Measurements from ENCODE around the gene DDX53. TPM values are rescaled to one million over a fixed set of nuclear protein-coding genes. Genes with fewer than 3 reads are reported as not detected.

The DDX53 gene
- not detected in 2 replicates for total RNA-seq

GRCh38 chrX:22999696-23000223 is at the start of gene DDX53:
Gene DDX53, plus strand, starts transcription at chrX:22999960. Its CDS starts 98 bp downstream, at chrX:23000058.
- DNase-seq (ENCODE audit: low read depth, low spot score), result no peak

GRCh38 chrX:22950269-22951266 is 49.2 kb upstream of the DDX53 start:
- no peak for DNase-seq (ENCODE audit: low read depth, low spot score)

GRCh38 chrX:22952010-22952409 is 47.8 kb upstream of the DDX53 start:
- DNase-seq (ENCODE audit: low read depth, low spot score), result no peak

GRCh38 chrX:22958250-22958649 is 41.5 kb upstream of the DDX53 start:
- DNase-seq (ENCODE audit: low read depth, low spot score), result no peak

- DNase-seq (ENCODE audit: low read depth, low spot score), result no peak
Observed at GRCh38 chrX:22959204-22959920, 40.4 kb upstream of the DDX53 start.

- DNase-seq (ENCODE audit: low read depth, low spot score), result no peak
Observed at GRCh38 chrX:22963196-22963595, 36.6 kb upstream of the DDX53 start.

GRCh38 chrX:22968494-22968893 is 31.3 kb upstream of the DDX53 start:
- DNase-seq (ENCODE audit: low read depth, low spot score), result no peak

- no peak for DNase-seq (ENCODE audit: low read depth, low spot score)
Observed at GRCh38 chrX:22969411-22969810, 30.3 kb upstream of the DDX53 start.

- no peak for DNase-seq (ENCODE audit: low read depth, low spot score)
Observed at GRCh38 chrX:22970861-22971260, 28.9 kb upstream of the DDX53 start.

GRCh38 chrX:22974616-22975015 is 25.1 kb upstream of the DDX53 start:
- no peak for DNase-seq (ENCODE audit: low read depth, low spot score)

GRCh38 chrX:22975786-22976185 is 24.0 kb upstream of the DDX53 start:
- no peak for DNase-seq (ENCODE audit: low read depth, low spot score)

- DNase-seq (ENCODE audit: low read depth, low spot score), result no peak
Observed at GRCh38 chrX:22985958-22986357, 13.8 kb upstream of the DDX53 start.

GRCh38 chrX:22987452-22987851 is 12.3 kb upstream of the DDX53 start:
- DNase-seq (ENCODE audit: low read depth, low spot score), result no peak

- no peak for DNase-seq (ENCODE audit: low read depth, low spot score)
Observed at GRCh38 chrX:23003116-23003515, 3.4 kb downstream of the DDX53 start.

GRCh38 chrX:23008431-23009099 is 8.8 kb downstream of the DDX53 start:
- DNase-seq (ENCODE audit: low read depth, low spot score), result no peak

- DNase-seq (ENCODE audit: low read depth, low spot score), result no peak
Observed at GRCh38 chrX:23012162-23012561, 12.4 kb downstream of the DDX53 start.

- DNase-seq (ENCODE audit: low read depth, low spot score), result no peak
Observed at GRCh38 chrX:23012636-23013035, 12.9 kb downstream of the DDX53 start.

- no peak for DNase-seq (ENCODE audit: low read depth, low spot score)
Observed at GRCh38 chrX:23013366-23013765, 13.6 kb downstream of the DDX53 start.

- no peak for DNase-seq (ENCODE audit: low read depth, low spot score)
Observed at GRCh38 chrX:23031600-23031999, 31.8 kb downstream of the DDX53 start.

- no peak for DNase-seq (ENCODE audit: low read depth, low spot score)
Observed at GRCh38 chrX:23035493-23035892, 35.7 kb downstream of the DDX53 start.

- DNase-seq (ENCODE audit: low read depth, low spot score), result no peak
Observed at GRCh38 chrX:23046443-23046842, 46.7 kb downstream of the DDX53 start.
